ENCODE measurements around the gene NUFIP2. TPM values are rescaled to one million over a fixed set of nuclear protein-coding genes. Genes with fewer than 3 reads are reported as not detected.

Gene NUFIP2
- total RNA-seq, 1 donor from 2014 or later, result 68.1 TPM

DNA sequence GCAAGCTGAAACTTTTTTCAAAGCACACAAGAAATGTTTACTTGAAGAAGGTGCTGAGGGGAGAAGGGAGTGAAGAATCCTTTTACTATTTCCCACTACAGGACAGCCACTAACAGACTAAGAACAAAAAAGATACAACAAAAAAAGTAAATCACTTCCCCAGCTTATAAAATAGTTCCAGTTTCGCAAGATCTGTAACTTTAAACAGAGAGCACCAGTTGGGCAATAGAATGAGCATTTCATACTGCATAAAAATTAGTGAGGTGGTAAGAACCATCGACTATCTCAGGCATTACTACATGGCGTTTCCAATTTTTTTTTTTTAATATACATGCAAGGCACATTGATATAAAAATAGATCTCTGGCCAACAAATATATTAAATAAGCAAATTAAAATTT, 36.2 kb downstream of the NUFIP2 start:
- no peak overlapping the region for H3K4me3 Mint-ChIP-seq (ENCODE audit: unreplicated experiment)
- H3K36me3 Mint-ChIP-seq (ENCODE audit: low read depth, unreplicated experiment), result peaks cover under 1% of the 10 kb centered on the region
- TF ChIP-seq, protein P1, sequence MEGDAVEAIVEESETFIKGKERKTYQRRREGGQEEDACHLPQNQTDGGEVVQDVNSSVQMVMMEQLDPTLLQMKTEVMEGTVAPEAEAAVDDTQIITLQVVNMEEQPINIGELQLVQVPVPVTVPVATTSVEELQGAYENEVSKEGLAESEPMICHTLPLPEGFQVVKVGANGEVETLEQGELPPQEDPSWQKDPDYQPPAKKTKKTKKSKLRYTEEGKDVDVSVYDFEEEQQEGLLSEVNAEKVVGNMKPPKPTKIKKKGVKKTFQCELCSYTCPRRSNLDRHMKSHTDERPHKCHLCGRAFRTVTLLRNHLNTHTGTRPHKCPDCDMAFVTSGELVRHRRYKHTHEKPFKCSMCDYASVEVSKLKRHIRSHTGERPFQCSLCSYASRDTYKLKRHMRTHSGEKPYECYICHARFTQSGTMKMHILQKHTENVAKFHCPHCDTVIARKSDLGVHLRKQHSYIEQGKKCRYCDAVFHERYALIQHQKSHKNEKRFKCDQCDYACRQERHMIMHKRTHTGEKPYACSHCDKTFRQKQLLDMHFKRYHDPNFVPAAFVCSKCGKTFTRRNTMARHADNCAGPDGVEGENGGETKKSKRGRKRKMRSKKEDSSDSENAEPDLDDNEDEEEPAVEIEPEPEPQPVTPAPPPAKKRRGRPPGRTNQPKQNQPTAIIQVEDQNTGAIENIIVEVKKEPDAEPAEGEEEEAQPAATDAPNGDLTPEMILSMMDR (IDR thresholded peaks at IDR 0.05; ENCODE audit: unreplicated experiment), result no peak
- H3K9me3 Mint-ChIP-seq (ENCODE audit: unreplicated experiment), result no peaks in the 10 kb centered on the region
- no peak overlapping the region for H3K27ac Mint-ChIP-seq (ENCODE audit: unreplicated experiment)
- H3K4me1 Mint-ChIP-seq (ENCODE audit: unreplicated experiment), result no peaks in the 10 kb centered on the region
- H3K27me3 Mint-ChIP-seq (ENCODE audit: unreplicated experiment), result peaks cover 1% of the 10 kb centered on the region
- no peak for DNase-seq (ENCODE audit: low spot score)

DNA sequence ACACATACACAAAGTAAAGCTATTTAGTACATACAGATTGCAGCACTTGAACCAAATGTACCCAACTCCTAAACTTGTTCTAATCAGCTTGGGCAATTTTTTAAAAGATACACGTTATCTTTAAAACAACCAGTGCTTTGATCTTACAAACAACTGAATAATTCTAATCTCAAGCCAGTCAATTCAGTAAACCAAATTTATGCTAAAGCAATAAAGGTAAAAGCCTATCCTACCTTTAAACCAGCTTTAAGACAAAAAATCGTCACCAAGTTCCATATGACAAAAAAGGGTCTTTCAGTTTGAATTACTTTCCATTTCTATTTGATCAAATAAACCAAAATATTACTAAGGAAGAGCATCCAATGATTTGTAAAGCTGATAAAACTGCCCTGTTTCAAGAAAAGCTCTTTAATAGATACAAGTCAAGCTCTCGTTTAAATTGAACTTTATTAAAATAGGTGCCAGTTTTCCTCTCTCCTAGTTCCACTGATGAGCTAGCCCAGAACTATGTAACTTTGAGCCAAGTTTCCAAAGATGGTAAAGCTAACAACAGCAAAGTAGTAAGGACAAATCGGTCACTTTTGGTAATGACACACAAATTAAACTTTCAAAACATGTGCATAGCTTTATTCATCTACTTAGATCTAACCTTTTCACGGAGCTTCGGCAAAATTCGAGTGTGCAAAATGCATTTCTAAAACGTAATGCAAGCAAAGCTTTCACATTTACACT, 37.0 kb downstream of the NUFIP2 start:
- Mint-ChIP-seq H3K36me3 (ENCODE audit: low read depth, unreplicated experiment) (no peaks in the 10 kb centered on the region), H3K9me3 (ENCODE audit: unreplicated experiment) (no peaks in the 10 kb centered on the region), H3K27ac (ENCODE audit: unreplicated experiment) (peak overlapping the region; percentile 1), H3K4me1 (ENCODE audit: unreplicated experiment) (no peaks in the 10 kb centered on the region), H3K27me3 (ENCODE audit: unreplicated experiment) (peaks cover 1% of the 10 kb centered on the region), H3K4me3 (ENCODE audit: unreplicated experiment) (no peak overlapping the region)
- TF ChIP-seq, protein P1 (IDR thresholded peaks at IDR 0.05; ENCODE audit: unreplicated experiment), result no peak
- DNase-seq (ENCODE audit: low spot score), result no peak

DNA sequence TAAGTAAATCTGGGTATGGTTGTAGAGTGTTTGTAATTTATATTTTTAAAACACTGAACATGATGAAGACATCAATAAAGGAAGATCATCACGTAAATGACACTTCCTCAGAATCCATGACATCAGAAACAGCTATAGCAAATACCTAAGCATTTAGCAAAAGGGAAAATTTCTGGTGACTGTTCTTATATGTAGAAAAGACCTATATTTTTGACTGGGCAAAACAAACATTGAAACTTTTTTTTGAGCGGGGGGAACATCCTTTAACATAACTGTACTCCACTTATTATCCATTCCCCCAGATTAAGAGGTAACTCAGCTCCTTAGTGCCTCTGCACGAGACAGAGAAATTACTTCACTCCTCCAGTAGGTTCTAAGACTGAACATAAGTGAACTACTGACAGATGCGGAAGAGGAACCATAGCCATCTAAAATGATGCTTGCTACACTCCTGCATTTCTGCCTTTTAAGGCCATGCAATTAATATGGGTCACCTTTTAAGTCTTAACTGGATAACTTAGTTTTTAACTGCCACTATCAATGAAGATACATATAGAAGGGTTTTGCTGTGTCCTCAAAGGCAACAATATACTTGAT, 37.9 kb downstream of the NUFIP2 start:
- Mint-ChIP-seq H3K9me3 (ENCODE audit: unreplicated experiment) (no peaks in the 10 kb centered on the region), H3K4me3 (ENCODE audit: unreplicated experiment) (no peak overlapping the region), H3K27ac (ENCODE audit: unreplicated experiment) (no peak overlapping the region), H3K4me1 (ENCODE audit: unreplicated experiment) (no peaks in the 10 kb centered on the region), H3K27me3 (ENCODE audit: unreplicated experiment) (peaks cover 1% of the 10 kb centered on the region), H3K36me3 (ENCODE audit: low read depth, unreplicated experiment) (no peaks in the 10 kb centered on the region)
- DNase-seq (ENCODE audit: low spot score), result no peak
- TF ChIP-seq, protein P1 (IDR thresholded peaks at IDR 0.05; ENCODE audit: unreplicated experiment), result no peak

DNA sequence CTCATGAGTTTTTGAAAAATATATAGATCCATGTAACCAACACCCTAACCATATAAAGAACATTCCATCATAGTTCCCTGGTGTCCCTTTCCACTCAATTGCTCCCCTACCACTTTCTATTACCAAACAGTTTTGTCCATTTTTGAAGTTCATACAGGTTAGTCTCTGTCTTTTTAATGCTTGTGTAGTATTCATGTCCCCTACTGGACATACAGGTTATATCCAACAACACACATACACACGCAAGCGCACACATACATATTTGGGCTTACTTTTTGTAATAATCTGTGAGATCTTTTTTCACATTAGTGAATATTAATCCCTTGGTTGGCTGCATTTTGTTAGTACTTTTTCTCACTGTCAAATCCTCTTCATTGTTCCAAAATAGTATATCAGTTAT, 40.9 kb downstream of the NUFIP2 start:
- no peaks in the 10 kb centered on the region for H3K9me3 Mint-ChIP-seq (ENCODE audit: unreplicated experiment)
- DNase-seq (ENCODE audit: low spot score), result no peak
- TF ChIP-seq, protein P1 (IDR thresholded peaks at IDR 0.05; ENCODE audit: unreplicated experiment), result no peak
- H3K36me3 Mint-ChIP-seq (ENCODE audit: low read depth, unreplicated experiment), result no peaks in the 10 kb centered on the region
- no peak overlapping the region for H3K27ac Mint-ChIP-seq (ENCODE audit: unreplicated experiment)
- no peaks in the 10 kb centered on the region for H3K4me1 Mint-ChIP-seq (ENCODE audit: unreplicated experiment)
- peaks cover 1% of the 10 kb centered on the region for H3K27me3 Mint-ChIP-seq (ENCODE audit: unreplicated experiment)
- H3K4me3 Mint-ChIP-seq (ENCODE audit: unreplicated experiment), result no peak overlapping the region

DNA sequence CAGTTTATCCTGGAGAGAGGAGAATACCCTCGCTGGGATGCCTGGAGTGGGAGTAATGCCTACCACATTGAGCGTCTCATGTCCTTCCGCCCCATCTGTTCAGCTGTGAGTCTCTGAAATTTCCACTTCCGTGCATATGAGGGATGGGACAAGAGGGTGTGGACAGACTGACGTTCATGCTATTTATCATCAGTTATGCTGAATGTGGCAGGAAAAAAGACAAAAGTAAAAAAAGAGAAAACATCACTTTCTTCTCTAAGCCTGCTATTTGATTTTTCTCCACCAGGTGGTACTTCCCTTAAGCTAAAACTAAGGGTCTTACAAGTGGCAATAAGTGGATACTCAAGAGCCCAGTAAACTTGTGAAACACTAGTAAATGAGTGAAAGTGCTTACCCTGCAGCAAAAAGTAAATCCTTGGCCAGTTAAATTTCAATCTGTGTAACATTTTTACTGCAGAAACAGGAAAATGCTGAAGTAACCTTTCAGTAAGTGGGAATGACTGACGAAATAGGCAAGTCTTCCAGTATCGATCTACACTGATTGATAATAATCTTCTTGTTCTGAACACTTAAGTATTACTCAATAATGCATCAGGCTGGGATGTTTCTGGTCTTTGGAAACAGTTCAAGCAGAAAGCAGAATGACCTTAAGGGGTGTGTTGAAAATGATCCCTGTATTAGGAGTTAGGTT, 41.7 kb downstream of the NUFIP2 start:
- no peak for DNase-seq (ENCODE audit: low spot score)
- Mint-ChIP-seq H3K4me1 (ENCODE audit: unreplicated experiment) (no peaks in the 10 kb centered on the region), H3K9me3 (ENCODE audit: unreplicated experiment) (no peaks in the 10 kb centered on the region), H3K4me3 (ENCODE audit: unreplicated experiment) (no peak overlapping the region), H3K27ac (ENCODE audit: unreplicated experiment) (no peak overlapping the region), H3K36me3 (ENCODE audit: low read depth, unreplicated experiment) (peaks cover 2% of the 10 kb centered on the region), H3K27me3 (ENCODE audit: unreplicated experiment) (peaks cover 1% of the 10 kb centered on the region)
- TF ChIP-seq, protein P1 (IDR thresholded peaks at IDR 0.05; ENCODE audit: unreplicated experiment), result peak; percentile 71
